ENCODE results near the gene WSB2.

DNA sequence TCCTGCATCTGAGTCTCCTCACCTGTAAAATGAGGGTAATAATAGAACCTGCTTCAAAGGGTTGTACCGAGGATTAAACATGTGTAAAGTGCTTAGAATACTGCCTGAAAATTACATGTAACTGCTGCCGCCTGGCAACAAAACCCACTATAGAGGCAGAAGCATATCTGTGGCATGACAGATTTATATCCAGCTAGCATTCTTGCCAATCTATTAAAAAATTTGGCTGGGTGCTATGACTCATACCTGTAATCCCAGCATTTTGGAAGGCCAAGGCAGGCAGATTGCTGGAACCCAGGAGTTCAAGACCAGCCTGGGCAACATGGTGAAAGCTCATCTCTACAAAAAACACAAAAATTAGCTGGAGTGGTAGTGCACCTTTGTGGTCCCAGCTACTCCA, 75.8 kb downstream of the WSB2 start:
- no peak for TF ChIP-seq CTCF (conservative IDR thresholded peaks at IDR 0.05)
- no peak for TF ChIP-seq EZH2 (IDR thresholded peaks at IDR 0.05; ENCODE audit: low read depth)
